Fibroblast of peridontal ligament (primary cell): ENCODE measurements around the gene CELF2.

ENCODE experiments used
- DNase-seq: peaks from one replicate; pipeline ENCODE4 v3.0.0-alpha.2; 2010; ENCODE audit errors: extremely low read depth

CELF2 gene

DNA sequence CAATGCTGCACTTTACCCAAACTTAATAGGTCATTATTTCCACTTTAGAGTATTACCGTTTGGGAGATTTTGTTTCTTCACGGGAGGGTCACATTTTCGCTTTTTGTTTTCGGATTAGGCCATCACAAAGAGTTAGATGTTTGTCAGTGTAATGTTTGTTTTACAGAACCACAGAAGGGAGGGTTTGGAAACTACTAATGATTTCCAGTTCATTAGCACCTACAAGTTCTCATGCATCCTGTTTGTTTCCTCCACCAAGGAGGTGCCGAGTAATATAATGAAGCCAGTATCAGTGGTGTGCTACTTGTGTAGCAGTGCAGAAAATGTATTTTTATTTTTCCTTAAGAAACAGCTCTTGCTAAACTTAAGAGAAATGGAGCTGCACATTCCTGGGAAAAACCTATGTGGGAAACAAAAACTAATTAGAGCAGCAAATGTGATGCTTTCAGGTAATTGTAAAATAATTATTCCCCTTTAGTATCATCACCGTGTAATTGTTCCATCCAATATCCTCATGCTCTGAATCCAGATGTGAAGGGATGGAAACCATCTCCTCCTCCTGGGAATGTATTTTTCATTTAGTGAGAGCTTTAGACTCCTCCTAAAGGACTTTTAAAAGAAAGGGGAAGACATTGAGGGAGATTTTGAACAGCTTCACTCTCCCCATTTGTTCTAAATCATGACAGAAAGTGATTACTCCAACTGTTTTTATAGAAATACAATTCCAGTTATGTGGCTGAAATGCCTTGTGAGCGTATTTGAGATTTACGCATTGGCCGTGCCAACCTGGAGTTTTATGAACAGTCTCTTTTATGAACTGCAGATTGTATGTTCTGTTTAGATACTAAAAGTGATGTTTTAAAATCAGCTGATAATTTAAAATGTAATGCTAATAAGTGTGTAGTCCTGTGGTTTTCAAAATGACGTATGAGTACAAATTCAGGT is 5.6 kb downstream of the CELF2 start:
- no peak for DNase-seq

DNA sequence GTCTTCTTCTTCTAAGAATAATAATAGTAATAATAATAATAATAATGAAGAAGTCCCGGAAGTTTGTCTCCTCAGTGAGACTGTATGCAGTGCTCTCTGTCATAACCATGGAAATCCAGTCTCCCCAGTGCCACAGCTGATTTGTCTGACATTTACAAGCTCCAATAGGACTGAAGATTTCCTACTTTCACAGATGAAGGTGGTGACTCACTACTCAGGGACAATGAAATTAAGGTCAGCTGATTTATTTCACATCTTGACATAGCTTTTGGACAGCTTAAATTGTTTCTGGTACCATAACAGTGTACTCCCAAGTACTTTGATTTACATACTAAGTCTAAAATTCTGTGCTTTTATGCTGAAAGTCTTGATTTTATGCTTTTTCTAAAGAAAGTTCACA is 6.9 kb downstream of the CELF2 start:
- no peak for DNase-seq

GRCh38 chr10:11025978-11026377 is 8.3 kb downstream of the CELF2 start:
- DNase-seq = no peak

DNA sequence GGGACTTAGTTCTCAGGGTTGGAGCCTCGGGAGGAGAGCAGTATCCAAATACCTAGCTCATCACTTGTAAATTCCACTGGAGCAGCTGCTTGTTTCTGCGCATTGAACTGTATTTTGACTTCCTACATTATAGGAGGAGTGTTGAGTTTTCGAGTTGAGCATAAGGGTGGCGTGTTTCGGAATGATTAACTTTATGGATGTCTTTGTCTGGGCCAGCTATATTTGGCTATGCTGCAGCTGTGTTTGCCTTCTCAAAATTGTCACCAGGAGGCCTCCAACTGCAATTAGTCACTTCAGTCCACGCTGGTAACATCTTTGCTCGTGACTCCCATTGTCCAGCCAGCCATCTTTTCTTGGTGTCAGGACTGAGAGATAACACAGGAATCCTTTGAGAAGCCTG is 9.1 kb downstream of the CELF2 start:
- DNase-seq = no peak

- no peak for DNase-seq
These were observed 17.1 kb downstream of the CELF2 start for GRCh38 chr10:11034762-11035161.

GRCh38 chr10:11035301-11035991 is 17.8 kb downstream of the CELF2 start:
- no peak for DNase-seq

GRCh38 chr10:11036424-11037011 is 18.8 kb downstream of the CELF2 start:
- peak; percentile 10 for DNase-seq

DNA sequence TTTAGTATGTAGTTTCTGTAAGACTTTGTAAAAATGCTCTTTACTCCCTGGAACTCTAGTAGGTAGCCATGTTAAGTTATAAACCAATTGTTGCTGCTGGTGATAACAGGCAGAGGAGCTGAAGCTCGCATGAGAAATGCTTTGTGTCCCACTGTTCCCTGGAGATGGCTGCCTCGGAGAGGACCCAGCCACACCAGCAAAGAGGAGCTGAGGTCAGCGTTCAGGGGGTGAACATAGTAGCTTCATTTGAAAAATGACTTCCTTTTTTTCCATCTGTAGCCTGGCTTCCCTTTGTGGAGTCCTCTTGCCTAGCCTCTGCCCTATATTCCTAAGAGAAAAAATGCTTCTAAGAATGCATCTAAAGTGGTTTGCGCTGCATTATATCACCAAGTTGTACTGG is 20.3 kb downstream of the CELF2 start:
- no peak for DNase-seq

DNA sequence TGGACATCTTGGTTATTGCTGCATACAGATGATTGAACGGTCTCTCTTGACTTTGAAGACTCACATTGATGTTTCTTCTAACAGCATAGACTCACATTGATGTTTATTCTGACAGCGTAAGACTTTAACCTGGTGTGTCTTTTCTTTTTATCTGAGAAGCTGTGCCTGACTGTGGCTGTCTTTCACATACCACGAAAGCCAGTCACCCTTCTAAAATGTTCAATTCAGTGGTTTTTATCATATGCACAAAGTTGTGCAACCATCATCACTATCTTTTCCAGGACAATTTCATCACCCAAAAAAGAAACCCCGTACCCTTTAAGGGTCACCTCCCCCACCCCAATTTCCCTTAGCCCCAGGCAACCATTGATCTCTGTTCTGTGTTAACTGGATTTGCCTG is 24.7 kb downstream of the CELF2 start:
- no peak for DNase-seq

DNA sequence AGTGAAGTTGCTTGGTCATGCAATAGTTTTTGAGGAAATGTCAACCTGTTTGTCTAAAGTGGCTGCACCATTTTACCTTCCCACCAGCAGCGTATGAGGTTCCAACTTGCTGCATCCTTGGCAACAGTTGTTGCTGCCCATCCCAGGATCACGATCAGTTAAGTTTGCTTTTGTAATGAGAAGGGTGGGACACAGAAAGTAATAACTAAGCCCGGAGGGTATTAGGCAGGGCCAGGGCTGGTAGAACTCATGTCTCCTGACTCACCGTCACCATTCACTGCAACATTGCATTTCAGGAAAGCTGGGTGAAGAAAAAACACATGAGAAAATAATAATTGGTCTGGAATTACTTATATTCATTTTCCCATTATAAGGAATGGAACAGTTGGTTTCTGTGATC is 25.4 kb downstream of the CELF2 start:
- DNase-seq = no peak

GRCh38 chr10:11043446-11044127 is 25.9 kb downstream of the CELF2 start:
- no peak for DNase-seq

DNA sequence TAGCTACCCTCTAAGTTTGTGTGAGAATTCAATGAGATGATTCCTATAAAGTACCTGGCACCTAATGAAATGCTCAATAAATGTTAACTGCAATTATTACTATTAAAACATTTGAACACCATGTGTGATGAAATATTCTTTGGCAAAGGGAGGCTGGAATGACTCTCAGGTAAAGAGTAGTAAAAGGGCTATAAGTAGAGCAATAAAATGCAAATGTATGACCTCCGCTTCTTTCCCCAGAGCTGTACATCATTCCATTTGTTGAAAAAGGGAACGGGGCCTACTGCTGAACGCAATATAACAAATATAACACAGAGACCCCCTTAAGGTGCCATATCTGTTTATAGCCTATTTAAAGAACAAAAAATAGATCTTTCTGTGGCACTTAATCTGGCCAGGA is 27.8 kb downstream of the CELF2 start:
- no peak for DNase-seq

DNA sequence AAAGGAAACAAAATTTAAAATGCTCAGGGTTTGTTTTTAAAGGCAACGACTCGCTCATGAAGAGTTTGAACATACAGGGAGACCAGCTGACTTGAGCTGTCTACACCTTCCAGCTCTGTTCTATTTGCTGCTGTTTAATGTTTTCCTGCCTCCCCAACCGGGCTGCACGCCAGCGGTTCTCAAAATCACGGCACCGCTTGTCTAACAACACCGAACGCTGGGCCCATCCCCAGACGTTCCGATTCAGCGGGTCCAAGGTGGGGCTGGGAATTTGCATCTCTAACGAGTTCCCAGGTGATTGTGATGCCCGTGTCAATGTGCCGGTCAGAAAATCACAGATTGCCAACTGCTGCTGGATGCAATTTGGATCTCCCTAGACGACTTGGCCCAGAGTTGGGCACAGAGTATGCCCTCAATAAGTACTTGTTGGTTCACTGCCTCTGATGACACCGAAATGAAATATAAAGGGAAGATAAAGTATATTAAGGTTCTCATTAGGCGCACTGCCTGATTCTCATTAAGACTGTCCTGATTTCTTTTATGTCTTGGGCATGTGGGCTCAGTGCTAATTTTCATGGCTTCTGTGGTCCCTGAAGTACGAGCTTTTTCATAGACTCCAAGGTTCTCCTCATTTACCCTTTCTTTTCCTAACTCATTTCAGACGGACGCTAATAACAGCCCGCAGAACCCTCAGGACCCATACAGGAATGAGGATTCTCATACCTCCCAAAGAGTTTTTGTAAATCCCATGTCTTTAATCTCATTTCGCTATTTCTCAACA is 28.5 kb downstream of the CELF2 start:
- no peak for DNase-seq

- DNase-seq = no peak
These were observed 29.1 kb downstream of the CELF2 start for GRCh38 chr10:11046776-11047160.

DNA sequence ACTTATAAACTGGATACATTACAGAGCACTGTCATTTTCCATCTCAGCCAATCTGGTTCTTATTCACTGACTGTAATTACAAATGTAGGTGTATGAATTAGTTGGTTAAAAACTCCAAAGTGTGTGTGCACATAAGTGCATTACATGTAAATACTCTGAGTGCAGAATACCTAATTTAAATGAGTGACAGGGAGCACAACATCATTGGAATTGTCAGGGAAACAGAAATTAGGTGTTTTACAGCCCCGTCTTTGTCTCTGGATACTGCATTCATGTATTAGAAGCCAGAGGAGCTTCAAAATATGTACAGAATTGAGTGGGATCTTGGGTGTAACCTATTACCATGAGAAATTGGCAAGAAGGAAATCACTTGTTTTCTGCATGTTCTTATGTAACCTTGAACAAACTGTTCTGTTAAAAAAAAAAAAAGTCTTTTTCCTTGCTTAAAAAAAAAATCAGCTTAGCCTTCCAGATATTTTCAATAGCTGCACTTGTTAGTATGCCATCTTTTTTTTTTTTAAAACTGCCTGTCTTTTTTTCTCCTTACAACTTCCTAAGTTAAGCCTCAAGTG is 31.1 kb downstream of the CELF2 start:
- no peak for DNase-seq

GRCh38 chr10:11049806-11050205 is 32.1 kb downstream of the CELF2 start:
- no peak for DNase-seq

- no peak for DNase-seq
These were observed 32.9 kb downstream of the CELF2 start for GRCh38 chr10:11050301-11051287.

- no peak for DNase-seq
These were observed 39.3 kb downstream of the CELF2 start for GRCh38 chr10:11057018-11057417.

- DNase-seq = no peak
These were observed 39.8 kb downstream of the CELF2 start for GRCh38 chr10:11057448-11057847.

DNA sequence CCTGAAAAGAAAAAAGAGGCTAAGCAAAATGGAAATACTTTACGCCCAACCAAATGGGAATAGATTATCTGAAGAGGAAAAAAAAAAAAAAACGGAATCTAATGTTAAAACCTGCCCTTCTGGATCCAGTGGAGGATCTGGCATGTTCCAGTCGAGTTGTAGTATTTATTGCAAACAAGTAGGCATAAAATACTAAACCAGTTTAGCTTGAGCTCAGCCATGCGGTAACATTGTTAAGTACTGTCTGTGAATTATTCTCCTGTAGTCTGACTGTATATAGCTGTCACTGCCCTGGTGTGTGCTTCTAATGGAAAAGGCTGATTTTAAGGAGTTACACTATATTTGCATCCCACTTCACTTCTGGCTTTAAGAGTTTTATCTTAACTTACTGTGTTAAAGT is 40.3 kb downstream of the CELF2 start:
- no peak for DNase-seq
